Ishikawa (cell line): Measurements from ENCODE around the gene TENT5A.

Source experiments
- CEBPB ChIP-seq: IDR thresholded peaks from 2 replicates; pipeline ENCODE4 v1.6.1; 2012
- CREB1 ChIP-seq: IDR thresholded peaks from 2 replicates; pipeline ENCODE4 v1.6.1; 2012; ENCODE audit warnings: low read depth
- EGR1 ChIP-seq: IDR thresholded peaks from 2 replicates; pipeline ENCODE4 v1.6.1; 2012
- EP300 ChIP-seq: IDR thresholded peaks from 2 replicates; pipeline ENCODE4 v1.6.1; 2012; ENCODE audit warnings: borderline replicate concordance
- FOXM1 ChIP-seq: IDR thresholded peaks from 2 replicates; pipeline ENCODE4 v1.6.1; 2012; ENCODE audit warnings: low read depth, borderline replicate concordance
- NFIC ChIP-seq: IDR thresholded peaks from 2 replicates; pipeline ENCODE4 v1.6.1; 2012
- RAD21 ChIP-seq: IDR thresholded peaks from 2 replicates; pipeline ENCODE4 v1.6.1; 2012; ENCODE audit warnings: low read depth
- TAF1 ChIP-seq: IDR thresholded peaks from 2 replicates; pipeline ENCODE4 v1.6.1; 2012; ENCODE audit warnings: low read depth, mild to moderate bottlenecking
- TCF12 ChIP-seq: IDR thresholded peaks from 2 replicates; pipeline ENCODE4 v1.6.1; 2012; ENCODE audit warnings: low read depth
- TEAD4 ChIP-seq: IDR thresholded peaks from 2 replicates; pipeline ENCODE4 v1.6.1; 2012
- USF1 ChIP-seq: IDR thresholded peaks from 2 replicates; pipeline ENCODE4 v1.6.1; 2012
- YY1 ChIP-seq: IDR thresholded peaks from 2 replicates; pipeline ENCODE4 v1.6.1; 2012; ENCODE audit warnings: low read depth
- ZBTB7A ChIP-seq: IDR thresholded peaks from 2 replicates; pipeline ENCODE4 v1.6.1; 2012; ENCODE audit warnings: low read depth
- TF ChIP-seq, protein P1 (sequence below): IDR thresholded peaks from 2 replicates; pipeline ENCODE4 v1.6.1; 2012
- TF ChIP-seq, protein P2 (sequence below): IDR thresholded peaks from 2 replicates; pipeline ENCODE4 v1.6.1; 2012; ENCODE audit warnings: low read depth, mild to moderate bottlenecking

The TENT5A gene

GRCh38 chr6:81756690-81757089 is 4.2 kb upstream of the TENT5A start:
- no peak for TF ChIP-seq YY1

DNA sequence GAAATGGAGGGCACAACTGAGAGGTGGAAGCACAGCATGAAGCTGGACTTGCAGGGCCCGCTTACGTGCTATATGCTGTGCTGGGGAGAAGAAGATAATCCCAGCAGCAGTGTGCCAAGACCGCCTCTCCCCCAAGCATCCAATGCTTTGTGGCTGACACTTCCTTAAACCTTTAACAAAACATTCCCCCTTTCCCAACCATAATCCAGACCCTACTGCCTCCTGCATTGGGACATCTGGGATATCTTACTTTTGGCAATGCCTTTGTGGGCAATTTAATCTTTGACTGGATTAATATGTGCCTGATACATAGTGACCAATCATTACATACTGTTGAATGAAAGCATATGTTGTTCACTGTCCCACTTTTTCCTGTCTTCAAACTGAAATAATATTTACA is 3.1 kb upstream of the TENT5A start:
- TF ChIP-seq FOXM1 (no peak), CREB1 (no peak), TAF1 (no peak), EGR1 (no peak), CEBPB (no peak)

GRCh38 chr6:81754906-81755305 is 2.4 kb upstream of the TENT5A start:
- TF ChIP-seq NFIC (no peak), TEAD4 (no peak), ZBTB7A (no peak), CEBPB (no peak), TCF12 (no peak), TAF1 (no peak), FOXM1 (no peak), RAD21 (no peak), CREB1 (no peak), EGR1 (no peak), EP300 (no peak), YY1 (no peak), USF1 (no peak)
- TF ChIP-seq, protein P1, sequence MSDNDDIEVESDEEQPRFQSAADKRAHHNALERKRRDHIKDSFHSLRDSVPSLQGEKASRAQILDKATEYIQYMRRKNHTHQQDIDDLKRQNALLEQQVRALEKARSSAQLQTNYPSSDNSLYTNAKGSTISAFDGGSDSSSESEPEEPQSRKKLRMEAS = no peak
- TF ChIP-seq, protein P2, sequence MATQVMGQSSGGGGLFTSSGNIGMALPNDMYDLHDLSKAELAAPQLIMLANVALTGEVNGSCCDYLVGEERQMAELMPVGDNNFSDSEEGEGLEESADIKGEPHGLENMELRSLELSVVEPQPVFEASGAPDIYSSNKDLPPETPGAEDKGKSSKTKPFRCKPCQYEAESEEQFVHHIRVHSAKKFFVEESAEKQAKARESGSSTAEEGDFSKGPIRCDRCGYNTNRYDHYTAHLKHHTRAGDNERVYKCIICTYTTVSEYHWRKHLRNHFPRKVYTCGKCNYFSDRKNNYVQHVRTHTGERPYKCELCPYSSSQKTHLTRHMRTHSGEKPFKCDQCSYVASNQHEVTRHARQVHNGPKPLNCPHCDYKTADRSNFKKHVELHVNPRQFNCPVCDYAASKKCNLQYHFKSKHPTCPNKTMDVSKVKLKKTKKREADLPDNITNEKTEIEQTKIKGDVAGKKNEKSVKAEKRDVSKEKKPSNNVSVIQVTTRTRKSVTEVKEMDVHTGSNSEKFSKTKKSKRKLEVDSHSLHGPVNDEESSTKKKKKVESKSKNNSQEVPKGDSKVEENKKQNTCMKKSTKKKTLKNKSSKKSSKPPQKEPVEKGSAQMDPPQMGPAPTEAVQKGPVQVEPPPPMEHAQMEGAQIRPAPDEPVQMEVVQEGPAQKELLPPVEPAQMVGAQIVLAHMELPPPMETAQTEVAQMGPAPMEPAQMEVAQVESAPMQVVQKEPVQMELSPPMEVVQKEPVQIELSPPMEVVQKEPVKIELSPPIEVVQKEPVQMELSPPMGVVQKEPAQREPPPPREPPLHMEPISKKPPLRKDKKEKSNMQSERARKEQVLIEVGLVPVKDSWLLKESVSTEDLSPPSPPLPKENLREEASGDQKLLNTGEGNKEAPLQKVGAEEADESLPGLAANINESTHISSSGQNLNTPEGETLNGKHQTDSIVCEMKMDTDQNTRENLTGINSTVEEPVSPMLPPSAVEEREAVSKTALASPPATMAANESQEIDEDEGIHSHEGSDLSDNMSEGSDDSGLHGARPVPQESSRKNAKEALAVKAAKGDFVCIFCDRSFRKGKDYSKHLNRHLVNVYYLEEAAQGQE = no peak

DNA sequence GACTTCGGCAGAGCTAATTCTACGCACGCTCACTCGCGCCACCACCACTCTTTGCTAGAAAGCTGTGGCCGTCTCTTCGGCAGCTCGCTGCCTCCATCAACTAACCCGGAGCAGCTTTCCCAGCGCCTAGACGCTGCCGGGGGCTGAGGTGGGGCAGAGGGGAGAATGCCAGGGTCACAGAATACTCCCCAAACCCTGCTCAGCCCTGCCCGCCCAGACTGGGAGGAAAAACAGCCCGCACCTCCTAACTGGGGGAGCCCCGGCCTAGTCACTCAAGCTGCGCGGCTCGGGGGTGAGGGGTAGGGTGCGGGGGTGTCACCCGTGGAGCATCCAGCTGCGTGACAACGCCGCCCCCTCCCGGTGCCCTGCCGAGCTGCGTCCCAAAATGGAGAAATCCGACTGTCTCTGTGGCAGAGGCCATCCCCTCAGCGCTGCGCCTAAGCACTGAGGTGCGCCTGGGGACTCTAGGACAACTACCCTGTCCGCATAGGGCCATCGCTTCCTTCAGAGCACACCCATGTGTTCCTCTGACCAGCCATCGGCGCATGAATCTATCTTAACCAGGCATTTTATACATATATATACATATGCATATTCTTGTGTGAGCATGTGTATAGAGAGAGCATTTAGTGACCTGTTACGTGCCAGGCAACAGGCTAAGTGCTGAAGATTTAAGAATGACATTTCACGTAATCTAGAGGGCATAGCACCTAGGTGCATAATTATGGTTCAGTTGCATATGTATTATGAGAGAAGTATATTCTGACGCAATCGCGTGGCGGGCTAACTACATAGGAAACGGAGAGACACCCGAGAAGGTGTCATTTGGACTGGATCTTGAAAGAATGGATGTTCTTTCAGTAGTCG is 1.5 kb upstream of the TENT5A start:
- TF ChIP-seq RAD21 (peak; percentile 39; the same call in 1 of the 2 replicates), ZBTB7A (no peak)

DNA sequence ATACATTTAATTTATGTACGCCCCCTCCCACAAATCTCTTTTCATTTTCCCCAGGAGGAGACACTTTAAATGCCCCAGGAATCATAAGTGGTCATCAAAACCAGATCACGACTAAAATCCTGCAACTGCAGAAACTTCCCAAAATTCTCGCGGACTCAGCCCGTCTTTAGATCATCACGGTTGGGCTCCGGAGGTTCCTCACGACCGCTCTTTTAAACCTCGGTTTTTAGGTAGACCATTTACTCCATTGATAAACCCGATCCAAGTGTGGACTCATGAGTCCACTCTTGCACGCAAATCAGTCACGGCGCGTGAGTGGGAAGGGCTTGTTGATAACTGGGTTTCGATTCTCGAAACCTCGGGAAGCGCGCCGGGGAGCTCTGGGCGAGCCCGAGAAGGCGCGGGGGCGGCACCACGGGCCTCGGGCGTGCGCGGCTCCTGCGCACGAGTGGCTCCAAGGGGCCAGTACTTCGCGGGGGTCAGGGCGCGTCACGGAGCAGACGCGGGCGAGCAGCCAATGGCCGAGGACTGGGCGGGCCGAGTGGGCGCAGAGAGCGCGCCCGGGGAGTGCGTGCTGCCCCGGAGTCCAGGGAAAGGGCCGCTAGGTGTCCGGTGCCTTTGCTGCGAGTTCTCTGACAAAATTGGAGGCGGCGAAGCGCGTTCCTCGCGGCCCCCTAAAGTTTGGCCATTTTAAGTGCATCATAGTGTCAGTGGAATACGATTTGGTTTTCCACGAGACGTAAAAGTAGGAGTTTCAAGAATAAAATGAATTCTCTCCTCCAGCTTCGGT is 635 bp upstream of the TENT5A start:
- peak; percentile 35; the same call in 1 of the 2 replicates for TF ChIP-seq CREB1
- 0 out of 2 replicates have a peak, but pooled peaks have one; percentile 36 for TF ChIP-seq TCF12
- no peak for TF ChIP-seq EP300
- no peak for TF ChIP-seq FOXM1
- no peak for TF ChIP-seq ZBTB7A
- TF ChIP-seq TEAD4 = 0 out of 2 replicates have a peak, but pooled peaks have one; percentile 5
- TF ChIP-seq NFIC = no peak
- TF ChIP-seq RAD21 = no peak; the same call in 1 of the 2 replicates
- no peak for TF ChIP-seq YY1
- no peak for TF ChIP-seq CEBPB
- no peak for TF ChIP-seq USF1
- TF ChIP-seq, protein P1 = peak; percentile 88
- TF ChIP-seq, protein P2 = no peak
- peak; percentile 72 for TF ChIP-seq EGR1
- no peak; the same call in 1 of the 2 replicates for TF ChIP-seq TAF1
